K562 (cell line): ENCODE data around the gene NECTIN2. TPM values are rescaled to one million over a fixed set of nuclear protein-coding genes. Genes with fewer than 3 reads are reported as not detected.
A peak's percentile ranks its signal among the peaks of the same experiment; 100 is the strongest.

Experiments used
- ARID1B ChIP-seq: fragments of 450-650 bp; IDR thresholded peaks from 2 replicates; pipeline ENCODE4 v1.6.1; 2016; ENCODE audit warnings: antibody characterized with exemption, mild to moderate bottlenecking, inconsistent platforms
- BRCA1 ChIP-seq, 2 experiments: fragments of 450-650 bp in 1 of 2; sonication (generic) in 1 of 2; formaldehyde crosslinking in 1 of 2; IDR thresholded peaks; 2 replicates each; pipeline versions ENCODE4 v1.5.0 to v1.6.1; 2017 to 2020; ENCODE audit warnings: mild to moderate bottlenecking in 1 of 2, missing genetic modification reagents in 1 of 2
- BRD9 ChIP-seq: fragments of 450-650 bp; IDR thresholded peaks from 2 replicates; pipeline ENCODE4 v1.6.1; 2018; ENCODE audit warnings: low read depth; ENCODE audit not compliant: partially characterized antibody
- FOXK2 ChIP-seq, 2 experiments: fragments of 450-650 bp; IDR thresholded peaks in 1 of 2; conservative IDR thresholded peaks in 1 of 2; 2 replicates each; pipeline ENCODE4 v1.6.1; 2016; ENCODE audit warnings: low read depth in 2 of 2, mild to moderate bottlenecking in 1 of 2
- GATA2 ChIP-seq: sonication (generic); formaldehyde crosslinking; IDR thresholded peaks from 2 replicates; pipeline ENCODE4 v1.4.0; 2020; ENCODE audit warnings: mild to moderate bottlenecking, missing genetic modification reagents
- HNRNPLL ChIP-seq: fragments of 200-400 bp; formaldehyde crosslinking; IDR thresholded peaks from 2 replicates; pipeline ENCODE4 v1.6.1; 2017; ENCODE audit warnings: low read length, low read depth, mild to moderate bottlenecking; ENCODE audit not compliant: poor library complexity, severe bottlenecking
- MYBL2 ChIP-seq, 2 experiments: fragments of 450-650 bp in 1 of 2; sonication (generic) in 1 of 2; formaldehyde crosslinking in 1 of 2; IDR thresholded peaks; 2 replicates each; pipeline versions ENCODE4 v1.6.1 to v1.8.1; 2017 to 2022; ENCODE audit warnings: borderline replicate concordance in 1 of 2, inconsistent platforms in 1 of 2, low read depth in 1 of 2, mild to moderate bottlenecking in 1 of 2, missing genetic modification reagents in 1 of 2, moderate library complexity in 1 of 2
- NEUROD1 ChIP-seq: fragments of 150-350 bp; IDR thresholded peaks from 2 replicates; pipeline ENCODE4 v1.6.1; 2014; ENCODE audit warnings: borderline replicate concordance, low read length, low read depth; ENCODE audit not compliant: partially characterized antibody
- NFIX ChIP-seq: fragments of 250-450 bp; sonication (Bioruptor Pico); IDR thresholded peaks from 2 replicates; pipeline ENCODE4 v1.4.0; 2020; ENCODE audit warnings: low read depth, mild to moderate bottlenecking, moderate library complexity
- PHTF2 ChIP-seq: fragments of 250-450 bp; sonication (Bioruptor Pico); IDR thresholded peaks from 2 replicates; pipeline ENCODE4 v1.5.0; 2021; ENCODE audit warnings: mild to moderate bottlenecking
- POLR2B ChIP-seq: fragments of 450-650 bp; IDR thresholded peaks from 2 replicates; pipeline ENCODE4 v1.6.1; 2018; ENCODE audit warnings: low read depth; ENCODE audit not compliant: partially characterized antibody
- SAFB2 ChIP-seq: fragments of 200-400 bp; formaldehyde crosslinking; IDR thresholded peaks from 2 replicates; pipeline ENCODE4 v1.6.1; 2018; ENCODE audit warnings: borderline replicate concordance, low read length, low read depth, moderate library complexity; ENCODE audit not compliant: severe bottlenecking
- TBL1XR1 ChIP-seq, 2 experiments: IDR thresholded peaks; 2 replicates each; pipeline ENCODE4 v1.6.1; 2012; ENCODE audit warnings: improper control_type of control experiment in 2 of 2, low read length in 2 of 2, mild to moderate bottlenecking in 1 of 2
- ZNF175 ChIP-seq: fragments of 200-800 bp; sonication (Bioruptor generic); IDR thresholded peaks from 2 replicates; pipeline ENCODE4 v1.6.1; 2016; ENCODE audit warnings: low read depth, mild to moderate bottlenecking, missing genetic modification characterization, missing compliant biosample characterization
- polyA plus RNA-seq, 8 experiments: library from polyadenylated mRNA; depleted of rRNA in 4 of 8; stranded (reverse) in 5 of 8; unstranded in 3 of 8; fragments of >200 nt; fragmentation: Nextera tagmentation in 2 of 8; fragmentation: Illumina TruSeq in 1 of 8; extraction: Ambion mirVana in 2 of 8; extraction: Trizol in 1 of 8; gene quantifications; 2 replicates each; pipeline versions ENCODE4 v1.2.1 to v1.2.3, GENCODE V29; 2011 to 2014; ENCODE audit warnings: inconsistent platforms in 1 of 8, missing spikeins in 1 of 8
- total RNA-seq, 7 experiments: library from RNA; depleted of rRNA in 6 of 7; stranded (reverse); fragments of >200 nt in 6 of 7; fragmentation: Illumina TruSeq in 2 of 7; extraction: Trizol in 2 of 7; gene quantifications; 2 replicates each; pipeline versions ENCODE4 v1.2.1 to v1.2.3, GENCODE V29; 2011 to 2021; ENCODE audit warnings: low replicate concordance in 1 of 7
- TF ChIP-seq, protein P1 (sequence below): fragments of 450-650 bp; formaldehyde crosslinking; IDR thresholded peaks from 2 replicates; pipeline ENCODE4 v1.4.0; 2020; ENCODE audit warnings: mild to moderate bottlenecking, moderate library complexity
- TF ChIP-seq, protein P2 (sequence below): fragments of 450-650 bp; IDR thresholded peaks from 2 replicates; pipeline ENCODE4 v1.6.1; 2017; ENCODE audit warnings: antibody characterized with exemption, mild to moderate bottlenecking
- TF ChIP-seq, protein P3 (sequence below), 3 experiments: IDR thresholded peaks in 2 of 3; conservative IDR thresholded peaks in 1 of 3; 2 replicates each; pipeline ENCODE4 v1.5.1; 2011 to 2012; ENCODE audit warnings: low read length in 3 of 3, mild to moderate bottlenecking in 3 of 3, control low read depth in 2 of 3, improper control_type of control experiment in 1 of 3, inconsistent platforms in 1 of 3, low read depth in 1 of 3, mixed read lengths in 1 of 3, moderate library complexity in 1 of 3; ENCODE audit not compliant: insufficient read depth in 2 of 3

The NECTIN2 gene
- total and polyA plus RNA-seq, 9 of the 15 experiments (the other 6 are each of a cell fraction or from before 2014, with no cell fraction given) = 3.9 to 94.9 (median 34.9) TPM

DNA sequence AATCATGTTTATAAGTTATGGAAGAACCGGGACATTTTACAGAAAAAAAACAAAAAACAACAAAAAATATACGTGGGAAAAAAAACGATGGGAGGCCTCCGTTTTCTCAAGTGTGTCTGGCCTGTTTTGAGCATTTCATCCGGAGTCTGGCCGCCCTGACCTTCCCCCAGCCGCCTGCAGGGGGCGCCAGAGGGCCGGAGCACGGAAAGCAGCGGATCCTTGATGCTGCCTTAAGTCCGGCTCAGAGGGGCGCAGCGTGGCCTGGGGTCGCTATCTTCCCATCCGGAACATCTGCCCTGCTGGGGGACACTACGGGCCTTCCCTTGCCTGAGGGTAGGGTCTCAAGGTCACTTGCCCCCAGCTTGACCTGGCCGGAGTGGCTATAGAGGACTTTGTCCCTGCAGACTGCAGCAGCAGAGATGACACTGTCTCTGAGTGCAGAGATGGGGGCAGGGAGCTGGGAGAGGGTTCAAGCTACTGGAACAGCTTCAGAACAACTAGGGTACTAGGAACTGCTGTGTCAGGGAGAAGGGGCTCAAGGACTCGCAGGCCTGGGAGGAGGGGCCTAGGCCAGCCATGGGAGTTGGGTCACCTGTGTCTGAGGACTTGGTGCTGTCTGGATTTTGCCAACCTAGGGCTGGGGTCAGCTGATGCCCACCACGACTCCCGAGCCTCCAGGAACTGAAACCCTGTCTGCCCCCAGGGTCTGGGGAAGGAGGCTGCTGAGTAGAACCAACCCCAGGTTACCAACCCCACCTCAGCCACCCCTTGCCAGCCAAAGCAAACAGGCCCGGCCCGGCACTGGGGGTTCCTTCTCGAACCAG is 57.7 kb downstream of the NECTIN2 start (continued):
- TF ChIP-seq BRCA1 (IDR thresholded peaks at IDR 0.05) (no peak), BRCA1 (CRISPR knock-in tag; IDR thresholded peaks at IDR 0.05) (no peak), ARID1B (peak; percentile 33; the same call in 1 of the 2 replicates), NEUROD1 (peak; percentile 7), FOXK2 (conservative IDR thresholded peaks at IDR 0.05 in 1 of 2, IDR thresholded peaks at IDR 0.05 in 1 of 2; ENCODE audit: low read depth in 2 of 2) (no peak), HNRNPLL (no peak), MYBL2 (IDR thresholded peaks at IDR 0.05; ENCODE audit: low read depth) (no peak), MYBL2 (CRISPR knock-in tag; IDR thresholded peaks at IDR 0.05; ENCODE audit: borderline replicate concordance) (no peak), NFIX (no peak), SAFB2 (no peak), TBL1XR1 (IDR thresholded peaks at IDR 0.05; ENCODE audit: low read length in 2 of 2) (0 out of 4 replicates have a peak, but pooled peaks of 1 of the 2 experiments have one; percentile 35), GATA2 (CRISPR knock-in tag) (no peak), POLR2B (peak; percentile 64), ZNF175 (no peak), PHTF2 (CRISPR knock-in tag) (no peak), BRD9 (peak; percentile 67)
- TF ChIP-seq, protein P1, sequence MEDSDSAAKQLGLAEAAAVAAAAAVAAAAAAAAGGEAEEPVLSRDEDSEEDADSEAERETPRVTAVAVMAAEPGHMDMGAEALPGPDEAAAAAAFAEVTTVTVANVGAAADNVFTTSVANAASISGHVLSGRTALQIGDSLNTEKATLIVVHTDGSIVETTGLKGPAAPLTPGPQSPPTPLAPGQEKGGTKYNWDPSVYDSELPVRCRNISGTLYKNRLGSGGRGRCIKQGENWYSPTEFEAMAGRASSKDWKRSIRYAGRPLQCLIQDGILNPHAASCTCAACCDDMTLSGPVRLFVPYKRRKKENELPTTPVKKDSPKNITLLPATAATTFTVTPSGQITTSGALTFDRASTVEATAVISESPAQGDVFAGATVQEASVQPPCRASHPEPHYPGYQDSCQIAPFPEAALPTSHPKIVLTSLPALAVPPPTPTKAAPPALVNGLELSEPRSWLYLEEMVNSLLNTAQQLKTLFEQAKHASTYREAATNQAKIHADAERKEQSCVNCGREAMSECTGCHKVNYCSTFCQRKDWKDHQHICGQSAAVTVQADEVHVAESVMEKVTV (CRISPR knock-in tag) = peak; percentile 80
- TF ChIP-seq, protein P2, sequence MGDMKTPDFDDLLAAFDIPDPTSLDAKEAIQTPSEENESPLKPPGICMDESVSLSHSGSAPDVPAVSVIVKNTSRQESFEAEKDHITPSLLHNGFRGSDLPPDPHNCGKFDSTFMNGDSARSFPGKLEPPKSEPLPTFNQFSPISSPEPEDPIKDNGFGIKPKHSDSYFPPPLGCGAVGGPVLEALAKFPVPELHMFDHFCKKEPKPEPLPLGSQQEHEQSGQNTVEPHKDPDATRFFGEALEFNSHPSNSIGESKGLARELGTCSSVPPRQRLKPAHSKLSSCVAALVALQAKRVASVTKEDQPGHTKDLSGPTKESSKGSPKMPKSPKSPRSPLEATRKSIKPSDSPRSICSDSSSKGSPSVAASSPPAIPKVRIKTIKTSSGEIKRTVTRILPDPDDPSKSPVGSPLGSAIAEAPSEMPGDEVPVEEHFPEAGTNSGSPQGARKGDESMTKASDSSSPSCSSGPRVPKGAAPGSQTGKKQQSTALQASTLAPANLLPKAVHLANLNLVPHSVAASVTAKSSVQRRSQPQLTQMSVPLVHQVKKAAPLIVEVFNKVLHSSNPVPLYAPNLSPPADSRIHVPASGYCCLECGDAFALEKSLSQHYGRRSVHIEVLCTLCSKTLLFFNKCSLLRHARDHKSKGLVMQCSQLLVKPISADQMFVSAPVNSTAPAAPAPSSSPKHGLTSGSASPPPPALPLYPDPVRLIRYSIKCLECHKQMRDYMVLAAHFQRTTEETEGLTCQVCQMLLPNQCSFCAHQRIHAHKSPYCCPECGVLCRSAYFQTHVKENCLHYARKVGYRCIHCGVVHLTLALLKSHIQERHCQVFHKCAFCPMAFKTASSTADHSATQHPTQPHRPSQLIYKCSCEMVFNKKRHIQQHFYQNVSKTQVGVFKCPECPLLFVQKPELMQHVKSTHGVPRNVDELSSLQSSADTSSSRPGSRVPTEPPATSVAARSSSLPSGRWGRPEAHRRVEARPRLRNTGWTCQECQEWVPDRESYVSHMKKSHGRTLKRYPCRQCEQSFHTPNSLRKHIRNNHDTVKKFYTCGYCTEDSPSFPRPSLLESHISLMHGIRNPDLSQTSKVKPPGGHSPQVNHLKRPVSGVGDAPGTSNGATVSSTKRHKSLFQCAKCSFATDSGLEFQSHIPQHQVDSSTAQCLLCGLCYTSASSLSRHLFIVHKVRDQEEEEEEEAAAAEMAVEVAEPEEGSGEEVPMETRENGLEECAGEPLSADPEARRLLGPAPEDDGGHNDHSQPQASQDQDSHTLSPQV = peak; percentile 61; the same call in 1 of the 2 replicates
- TF ChIP-seq, protein P3, sequence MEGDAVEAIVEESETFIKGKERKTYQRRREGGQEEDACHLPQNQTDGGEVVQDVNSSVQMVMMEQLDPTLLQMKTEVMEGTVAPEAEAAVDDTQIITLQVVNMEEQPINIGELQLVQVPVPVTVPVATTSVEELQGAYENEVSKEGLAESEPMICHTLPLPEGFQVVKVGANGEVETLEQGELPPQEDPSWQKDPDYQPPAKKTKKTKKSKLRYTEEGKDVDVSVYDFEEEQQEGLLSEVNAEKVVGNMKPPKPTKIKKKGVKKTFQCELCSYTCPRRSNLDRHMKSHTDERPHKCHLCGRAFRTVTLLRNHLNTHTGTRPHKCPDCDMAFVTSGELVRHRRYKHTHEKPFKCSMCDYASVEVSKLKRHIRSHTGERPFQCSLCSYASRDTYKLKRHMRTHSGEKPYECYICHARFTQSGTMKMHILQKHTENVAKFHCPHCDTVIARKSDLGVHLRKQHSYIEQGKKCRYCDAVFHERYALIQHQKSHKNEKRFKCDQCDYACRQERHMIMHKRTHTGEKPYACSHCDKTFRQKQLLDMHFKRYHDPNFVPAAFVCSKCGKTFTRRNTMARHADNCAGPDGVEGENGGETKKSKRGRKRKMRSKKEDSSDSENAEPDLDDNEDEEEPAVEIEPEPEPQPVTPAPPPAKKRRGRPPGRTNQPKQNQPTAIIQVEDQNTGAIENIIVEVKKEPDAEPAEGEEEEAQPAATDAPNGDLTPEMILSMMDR (IDR thresholded peaks at IDR 0.05 in 2 of 3, conservative IDR thresholded peaks at IDR 0.05 in 1 of 3; ENCODE audit: insufficient read depth in 2 of 3, low read depth in 1 of 3, low read length in 3 of 3) = peak; percentile 93 to 98 (median 94)
